Skeletal muscle cell (primary cell): Measurements from ENCODE around the gene ANAPC4.

ENCODE experiments used
- DNase-seq: peaks from one replicate; pipeline ENCODE4 v3.0.0-alpha.2; 2010; ENCODE audit warnings: low read depth
- H3K4me3 ChIP-seq: 2 replicates; pipeline ENCODE4 v1.5.1; 2011; ENCODE audit warnings: low read depth, mild to moderate bottlenecking, control low read depth, low read length, moderate library complexity

ANAPC4 gene

GRCh38 chr4:25424539-25425228 lies 47.6 kb downstream of the ANAPC4 start:
- H3K4me3 ChIP-seq: no peak overlapping the region
- no peak for DNase-seq

GRCh38 chr4:25425361-25425760 lies 48.3 kb downstream of the ANAPC4 start:
- DNase-seq: no peak
- H3K4me3 ChIP-seq: no peak overlapping the region

GRCh38 chr4:25427871-25428270 lies 50.8 kb downstream of the ANAPC4 start:
- no peak overlapping the region for H3K4me3 ChIP-seq
- no peak for DNase-seq

- no peak overlapping the region for H3K4me3 ChIP-seq
- DNase-seq: no peak
Measured at GRCh38 chr4:25430630-25431029, 53.6 kb downstream of the ANAPC4 start.

- no peak overlapping the region for H3K4me3 ChIP-seq
- no peak for DNase-seq
Measured at GRCh38 chr4:25433966-25434827, 57.1 kb downstream of the ANAPC4 start.

GRCh38 chr4:25437926-25438325 lies 60.9 kb downstream of the ANAPC4 start:
- H3K4me3 ChIP-seq: no peak overlapping the region
- DNase-seq: peak; percentile 18

- no peak overlapping the region for H3K4me3 ChIP-seq
- peak; percentile 27 for DNase-seq
Measured at GRCh38 chr4:25439918-25440477, 62.9 kb downstream of the ANAPC4 start.

- DNase-seq: no peak
- H3K4me3 ChIP-seq: no peak overlapping the region
Measured at GRCh38 chr4:25440478-25441030, 63.5 kb downstream of the ANAPC4 start.

GRCh38 chr4:25441519-25442117 lies 64.6 kb downstream of the ANAPC4 start:
- no peak overlapping the region for H3K4me3 ChIP-seq
- peak; percentile 15 for DNase-seq

GRCh38 chr4:25442863-25443307 lies 65.8 kb downstream of the ANAPC4 start:
- no peak for DNase-seq
- H3K4me3 ChIP-seq: no peak overlapping the region

- H3K4me3 ChIP-seq: no peak overlapping the region
- DNase-seq: no peak
Measured at GRCh38 chr4:25443851-25444250, 66.8 kb downstream of the ANAPC4 start.

- H3K4me3 ChIP-seq: no peak overlapping the region
Measured at GRCh38 chr4:25446611-25447010, 69.5 kb downstream of the ANAPC4 start.

GRCh38 chr4:25448379-25449109 lies 71.5 kb downstream of the ANAPC4 start:
- no peak for DNase-seq
- H3K4me3 ChIP-seq: no peak overlapping the region

More at GRCh38 chr4:25446611-25447010, 69.5 kb downstream of the ANAPC4 start:
- no peak for DNase-seq

GRCh38 chr4:25449270-25449669 lies 72.2 kb downstream of the ANAPC4 start:
- H3K4me3 ChIP-seq: no peak overlapping the region
- DNase-seq: no peak

- no peak for DNase-seq
- no peak overlapping the region for H3K4me3 ChIP-seq
Measured at GRCh38 chr4:25449688-25450087, 72.6 kb downstream of the ANAPC4 start.

- no peak overlapping the region for H3K4me3 ChIP-seq
- DNase-seq: no peak
Measured at GRCh38 chr4:25450491-25450901, 73.4 kb downstream of the ANAPC4 start.

GRCh38 chr4:25451676-25452075 lies 74.6 kb downstream of the ANAPC4 start:
- H3K4me3 ChIP-seq: no peak overlapping the region
- DNase-seq: no peak

- H3K4me3 ChIP-seq: no peak overlapping the region
- DNase-seq: no peak
Measured at GRCh38 chr4:25452081-25452480, 75.0 kb downstream of the ANAPC4 start.

- no peak for DNase-seq
- no peak overlapping the region for H3K4me3 ChIP-seq
Measured at GRCh38 chr4:25454476-25454875, 77.4 kb downstream of the ANAPC4 start.
